GM19035 (cell line): ENCODE results near the gene AGBL1.

Source experiments
- ATAC-seq: cut with Tn5 transposase; IDR thresholded peaks from one replicate; pipeline ENCODE4 v1.9.1; 2021; ENCODE audit not compliant: unreplicated experiment

Gene AGBL1

DNA sequence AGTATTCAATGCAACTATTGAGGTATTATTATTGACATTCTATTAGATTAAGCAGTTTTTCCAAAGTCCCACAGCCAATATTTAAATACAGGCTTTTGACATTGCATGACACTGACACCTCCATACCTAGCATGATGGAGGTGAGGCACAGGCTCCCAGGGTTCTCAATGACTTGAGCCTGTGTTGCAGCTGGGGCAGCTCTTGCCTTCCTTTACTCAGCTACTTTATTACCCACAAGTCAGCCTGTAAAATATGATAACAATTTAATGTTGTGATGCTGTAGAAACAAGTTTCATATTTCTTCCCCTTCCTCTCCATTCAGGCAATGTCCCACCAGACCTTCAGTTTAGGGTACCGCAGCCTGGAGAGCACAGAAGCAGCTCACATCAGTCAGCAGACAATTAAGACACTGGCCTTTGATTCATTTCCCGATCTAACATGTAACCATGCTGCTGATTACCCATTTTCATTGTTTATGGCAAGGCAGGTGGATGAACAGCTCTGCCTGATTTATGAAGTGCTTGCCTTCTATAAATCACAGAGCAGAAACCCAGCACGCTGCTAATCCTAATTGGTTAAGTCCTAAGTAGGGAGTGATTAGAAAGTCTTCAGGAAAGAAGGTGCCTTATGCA lies 826.1 kb downstream of the AGBL1 start:
- ATAC-seq, result no peak

DNA sequence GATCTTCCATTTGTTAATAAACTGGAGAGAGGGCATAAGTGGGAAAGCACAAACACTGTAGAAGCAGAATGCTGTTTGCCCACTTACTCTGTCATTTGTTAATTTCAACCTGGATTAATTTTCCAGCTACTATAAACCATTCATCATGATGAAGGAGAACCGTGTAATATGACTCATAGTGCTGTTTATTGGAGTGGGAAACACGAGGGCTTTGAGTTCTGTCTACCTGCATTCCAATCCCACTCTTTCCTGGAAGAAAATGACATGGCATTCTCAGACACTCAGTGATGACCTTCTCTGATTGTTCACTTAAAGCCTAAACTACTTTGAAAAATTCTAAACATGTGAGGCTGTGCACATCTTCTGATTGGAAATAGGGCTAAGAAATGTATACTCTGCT lies 826.7 kb downstream of the AGBL1 start:
- ATAC-seq, result no peak

- ATAC-seq, result no peak
These were observed 831.4 kb downstream of the AGBL1 start for GRCh38 chr15:86911022-86911421.

GRCh38 chr15:86912661-86913060 lies 833.0 kb downstream of the AGBL1 start:
- no peak for ATAC-seq

DNA sequence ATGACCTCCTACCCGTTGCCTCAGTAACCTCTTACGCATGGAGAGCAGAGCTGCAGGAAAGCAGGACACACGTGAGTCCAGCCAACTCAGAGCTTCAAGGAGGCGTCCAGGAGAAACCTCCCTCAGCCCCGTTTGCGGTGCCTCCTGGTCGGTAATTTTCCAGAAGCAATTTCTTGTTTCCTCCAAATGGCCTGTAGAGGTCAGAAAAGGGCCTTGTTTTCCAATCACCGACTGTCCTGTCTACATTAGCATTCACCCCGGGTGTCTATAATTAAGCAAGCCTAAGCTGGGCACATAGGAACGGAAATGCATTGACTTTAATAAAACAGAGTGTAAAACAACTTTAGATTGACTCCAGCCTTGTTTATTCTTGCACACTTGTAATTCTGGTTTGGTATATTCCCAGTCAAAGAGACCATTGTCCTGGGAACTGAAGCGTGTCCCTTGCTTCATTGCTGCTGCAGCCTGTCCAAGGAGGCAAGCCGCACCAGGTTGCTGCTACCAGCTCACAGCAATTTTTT lies 836.2 kb downstream of the AGBL1 start:
- ATAC-seq, result no peak

DNA sequence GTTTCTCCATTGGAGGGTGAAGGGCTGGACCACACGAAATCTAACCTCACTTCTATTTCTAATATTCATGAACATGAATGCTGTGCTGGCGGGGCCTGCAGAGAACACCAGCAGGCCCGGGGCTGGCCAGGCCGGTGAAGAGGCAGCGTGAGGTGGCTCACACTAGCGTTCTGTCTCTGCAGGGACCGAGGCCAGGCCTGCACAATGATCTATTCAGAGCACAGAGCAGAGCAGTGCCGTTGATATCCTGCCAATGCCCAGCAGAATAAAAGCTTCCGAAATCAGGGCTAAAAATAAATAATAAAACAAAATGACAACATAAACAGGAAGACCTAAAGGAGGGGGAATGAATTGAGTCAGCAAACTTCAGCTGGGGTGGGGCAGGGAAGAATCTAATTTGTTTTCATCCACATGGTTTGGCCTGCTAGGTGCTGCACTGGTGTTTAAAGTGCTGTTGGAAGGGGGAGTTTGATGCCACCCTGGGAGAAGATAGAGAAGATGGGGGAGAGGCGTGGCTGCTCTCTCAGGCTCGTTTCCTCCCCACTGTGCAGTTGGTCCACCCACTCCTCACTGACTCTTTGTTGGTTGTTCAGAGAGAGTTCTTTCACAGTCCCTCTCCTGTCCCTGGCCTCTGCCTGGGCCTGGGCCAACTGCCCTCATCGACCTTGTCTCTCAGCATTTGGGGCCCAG lies 837.1 kb downstream of the AGBL1 start:
- no peak for ATAC-seq

GRCh38 chr15:86917361-86917671 lies 837.6 kb downstream of the AGBL1 start:
- no peak for ATAC-seq

DNA sequence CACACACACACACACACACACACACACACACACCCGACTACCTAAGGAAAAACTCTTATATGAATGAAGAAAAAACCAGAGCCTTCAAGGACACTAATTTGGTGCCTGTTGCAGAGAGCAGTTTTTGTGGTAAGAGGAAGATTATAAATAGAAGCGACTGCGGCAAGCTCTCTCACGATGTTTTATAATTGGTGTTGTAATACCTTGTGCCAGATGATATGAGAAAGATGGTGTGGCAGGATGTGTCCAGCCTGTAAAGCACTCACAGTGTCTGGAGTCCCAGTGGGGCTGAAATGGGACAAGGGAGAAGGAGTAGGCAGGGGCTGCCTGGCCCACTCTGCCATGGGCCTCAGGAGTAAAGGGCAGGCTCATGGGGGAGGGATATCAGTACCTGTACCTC lies 839.9 kb downstream of the AGBL1 start:
- ATAC-seq, result no peak

- ATAC-seq, result no peak
These were observed 849.8 kb downstream of the AGBL1 start for GRCh38 chr15:86929461-86929860.

GRCh38 chr15:86932456-86932855 lies 852.8 kb downstream of the AGBL1 start:
- ATAC-seq, result no peak

DNA sequence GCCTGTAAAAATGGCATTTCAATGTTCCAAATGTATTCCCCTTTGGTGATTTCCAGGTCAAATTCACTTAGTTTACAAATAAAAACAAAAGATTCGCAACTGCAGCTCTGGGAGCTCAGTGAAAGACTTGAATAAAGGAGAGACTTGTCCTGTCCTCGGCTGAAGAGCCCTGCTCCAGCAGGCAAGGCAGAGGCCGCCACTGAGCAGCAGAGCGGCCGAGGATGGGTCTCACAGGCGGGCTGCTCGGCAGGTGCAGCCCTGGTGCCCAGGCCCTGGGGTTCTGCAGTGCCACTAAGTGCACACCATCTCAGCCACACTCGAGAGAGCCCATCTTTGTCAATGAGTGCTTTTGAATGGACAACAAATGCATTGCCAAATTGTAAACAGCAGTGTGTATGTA lies 856.2 kb downstream of the AGBL1 start:
- ATAC-seq, result no peak

- no peak for ATAC-seq
These were observed 862.6 kb downstream of the AGBL1 start for GRCh38 chr15:86942285-86942684.

DNA sequence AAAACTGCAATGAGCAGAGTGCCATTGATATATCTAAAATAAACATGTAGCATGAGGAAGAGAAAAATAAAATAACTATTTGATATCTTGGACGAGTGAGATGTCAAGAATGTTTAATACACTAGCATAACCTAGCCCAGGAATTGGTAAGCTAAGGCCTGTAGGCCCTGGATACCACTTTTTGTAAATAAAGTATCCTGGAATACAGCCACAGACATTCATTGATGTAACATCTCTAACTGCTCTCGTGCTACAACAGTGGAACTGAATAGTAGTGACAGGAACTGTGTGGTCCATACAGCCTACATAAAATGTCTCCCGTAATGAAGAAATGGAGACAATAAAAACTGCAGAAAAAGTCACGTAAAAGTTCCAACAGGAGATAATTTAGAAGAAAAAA lies 869.0 kb downstream of the AGBL1 start:
- ATAC-seq, result no peak

GRCh38 chr15:86959254-86959653 lies 879.6 kb downstream of the AGBL1 start:
- ATAC-seq, result no peak

GRCh38 chr15:86961669-86962068 lies 882.0 kb downstream of the AGBL1 start:
- no peak for ATAC-seq

- no peak for ATAC-seq
These were observed 884.6 kb downstream of the AGBL1 start for GRCh38 chr15:86964271-86964670.

- no peak for ATAC-seq
These were observed 888.6 kb downstream of the AGBL1 start for GRCh38 chr15:86968244-86968643.

DNA sequence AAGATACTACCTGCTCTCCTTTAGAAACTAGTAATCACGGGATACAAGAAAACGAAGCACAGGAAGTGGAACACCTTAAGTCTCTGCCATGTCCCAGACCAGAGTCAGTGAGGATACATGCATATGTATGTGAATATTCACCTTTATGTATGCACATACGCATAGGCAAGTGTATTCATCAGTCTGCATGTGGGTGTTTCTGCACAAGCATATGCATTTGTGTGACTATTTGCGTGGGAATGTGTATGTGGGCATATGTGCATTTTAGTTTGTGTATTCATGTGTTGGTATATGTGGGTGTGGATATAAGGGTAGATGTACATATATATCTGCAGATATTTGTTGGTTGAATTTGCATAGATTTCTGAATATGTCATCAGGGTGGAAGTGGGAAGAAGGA lies 889.7 kb downstream of the AGBL1 start:
- no peak for ATAC-seq

GRCh38 chr15:86973284-86973844 lies 893.7 kb downstream of the AGBL1 start:
- no peak for ATAC-seq

- ATAC-seq, result no peak
These were observed 908.4 kb downstream of the AGBL1 start for GRCh38 chr15:86988033-86988432.

DNA sequence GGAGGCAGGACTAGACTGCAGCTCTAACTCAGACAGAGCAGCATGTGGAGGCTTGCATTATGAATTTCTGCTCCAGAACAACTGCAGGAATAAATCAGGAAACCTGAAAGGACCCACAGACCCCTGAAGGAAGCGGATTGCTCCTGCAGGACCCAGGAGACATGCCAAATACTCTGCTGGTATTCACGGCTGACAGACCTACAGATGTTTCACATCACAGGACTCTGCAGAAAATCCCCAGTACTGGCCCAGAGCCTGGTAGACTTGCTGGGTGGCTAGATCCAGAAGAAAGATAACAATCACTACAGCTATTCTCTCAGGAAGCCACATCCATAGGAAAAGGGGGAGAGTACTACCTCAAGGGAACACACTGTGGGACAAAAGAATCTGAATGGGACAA lies 942.1 kb downstream of the AGBL1 start:
- ATAC-seq, result no peak

GRCh38 chr15:87031540-87032230 lies 952.0 kb downstream of the AGBL1 start:
- no peak for ATAC-seq
